Subcutaneous abdominal adipose tissue (tissue), 5 donors: ENCODE data around the gene UNK.
"Not testable (repeated sequence)": the region's sequence is repeated elsewhere in the genome, so short reads cannot be mapped to it uniquely, and the experiment has no call there.

Source experiments
- H3K27ac ChIP-seq: one replicate; pipeline ENCODE4 v1.7.0; 2013; ENCODE audit warnings: low read depth, mild to moderate bottlenecking, inconsistent platforms, low read length, moderate library complexity
- H3K27me3 ChIP-seq, 5 donors: one replicate each; pipeline ENCODE4 v1.7.0; 2013; ENCODE audit warnings: low read length in 5 of 5, inconsistent platforms in 1 of 5; ENCODE audit not compliant: control insufficient read depth in 5 of 5, insufficient read depth in 4 of 5
- H3K36me3 ChIP-seq, 5 donors: one replicate each; pipeline ENCODE4 v1.7.0; 2013; ENCODE audit warnings: low read length in 5 of 5; ENCODE audit not compliant: control insufficient read depth in 5 of 5, insufficient read depth in 5 of 5
- H3K4me1 ChIP-seq, 5 donors: one replicate each; pipeline ENCODE4 v1.7.0; 2013; ENCODE audit warnings: low read length in 5 of 5, mild to moderate bottlenecking in 3 of 5, moderate library complexity in 1 of 5; ENCODE audit not compliant: control insufficient read depth in 5 of 5, insufficient read depth in 5 of 5
- H3K4me3 ChIP-seq, 5 donors: one replicate each; pipeline ENCODE4 v1.7.0; 2013; ENCODE audit warnings: low read length in 5 of 5, low read depth in 1 of 5
- H3K9ac ChIP-seq, 5 donors: one replicate each; pipeline ENCODE4 v1.7.0; 2013; ENCODE audit warnings: low read length in 5 of 5, mild to moderate bottlenecking in 4 of 5, moderate library complexity in 3 of 5
- H3K9me3 ChIP-seq, 5 donors: one replicate each; pipeline ENCODE4 v1.7.0; 2013; ENCODE audit warnings: low read length in 5 of 5; ENCODE audit not compliant: control insufficient read depth in 5 of 5
- donor health status: healthy.
- donor health status: healthy.
- donor health status: healthy.
- donor health status: healthy.
- donor health status: healthy.

Gene UNK

DNA sequence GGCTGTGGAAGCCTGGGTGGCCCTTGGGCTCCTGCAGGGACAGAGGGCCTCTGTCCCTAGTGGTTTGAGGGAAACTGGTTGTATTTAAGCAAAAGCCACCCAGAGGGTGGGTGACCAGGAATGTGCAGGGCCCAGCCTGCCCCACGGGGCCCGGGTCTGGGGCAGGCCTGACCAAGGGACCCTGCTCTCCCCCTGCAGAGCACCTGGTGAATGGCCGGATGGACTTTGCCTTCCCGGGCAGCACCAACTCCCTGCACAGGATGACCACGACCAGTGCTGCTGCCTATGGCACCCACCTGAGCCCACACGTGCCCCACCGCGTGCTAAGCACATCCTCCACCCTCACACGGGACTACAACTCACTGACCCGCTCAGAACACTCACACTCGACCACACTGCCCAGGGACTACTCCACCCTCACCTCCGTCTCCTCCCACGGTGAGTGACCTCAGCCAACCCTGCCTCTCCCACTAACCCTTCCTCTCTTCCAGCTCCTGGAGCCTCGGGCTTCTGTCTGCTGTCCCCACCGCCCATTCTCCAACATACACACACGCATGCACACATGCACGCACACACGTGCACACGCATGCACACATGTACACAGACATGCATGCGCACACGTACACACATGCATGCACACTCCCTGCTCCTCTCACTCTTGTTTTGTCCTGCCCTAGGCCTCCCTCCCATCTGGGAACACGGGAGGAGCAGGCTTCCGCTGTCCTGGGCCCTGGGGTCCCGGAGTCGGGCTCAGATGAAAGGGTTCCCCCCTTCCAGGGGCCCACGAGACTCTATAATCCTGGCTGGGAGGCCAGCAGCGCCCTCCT, 30.0 kb upstream of the UNK start:
- H3K27ac ChIP-seq, result no peak overlapping the region
- no peaks in the 10 kb centered on the region for H3K9me3 ChIP-seq
- H3K4me1 ChIP-seq, result peaks cover 0 to 32% (median 25%) of the 10 kb centered on the region in 5 donors
- peak overlapping the region in 2 of 5 donors; percentile 47 to 55 for H3K9ac ChIP-seq
- no peaks in the 10 kb centered on the region for H3K27me3 ChIP-seq
- H3K36me3 ChIP-seq, result peaks cover 0 to 25% (median 8%) of the 10 kb centered on the region in 5 donors
- H3K4me3 ChIP-seq, result peak overlapping the region in 3 of 5 donors; percentile 47 to 62 (median 48)

GRCh38 chr17:75755205-75755901, 29.3 kb upstream of the UNK start:
- no peaks in the 10 kb centered on the region for H3K9me3 ChIP-seq
- H3K36me3 ChIP-seq, result peaks cover 0 to 25% (median 8%) of the 10 kb centered on the region in 5 donors
- no peaks in the 10 kb centered on the region for H3K27me3 ChIP-seq
- no peak overlapping the region for H3K27ac ChIP-seq
- H3K4me1 ChIP-seq, result peaks cover 0 to 26% (median 18%) of the 10 kb centered on the region in 5 donors
- no peak overlapping the region for H3K4me3 ChIP-seq
- H3K9ac ChIP-seq, result no peak overlapping the region

- Histone ChIP-seq H3K4me3 (no peak overlapping the region), H3K9ac (no peak overlapping the region), H3K27ac (no peak overlapping the region), H3K27me3 (no peaks in the 10 kb centered on the region), H3K36me3 (peaks cover 0 to 25% (median 8%) of the 10 kb centered on the region in 5 donors), H3K4me1 (peaks cover 0 to 26% (median 18%) of the 10 kb centered on the region in 5 donors), H3K9me3 (no peaks in the 10 kb centered on the region)
These were observed 28.6 kb upstream of the UNK start for GRCh38 chr17:75755990-75756389.

DNA sequence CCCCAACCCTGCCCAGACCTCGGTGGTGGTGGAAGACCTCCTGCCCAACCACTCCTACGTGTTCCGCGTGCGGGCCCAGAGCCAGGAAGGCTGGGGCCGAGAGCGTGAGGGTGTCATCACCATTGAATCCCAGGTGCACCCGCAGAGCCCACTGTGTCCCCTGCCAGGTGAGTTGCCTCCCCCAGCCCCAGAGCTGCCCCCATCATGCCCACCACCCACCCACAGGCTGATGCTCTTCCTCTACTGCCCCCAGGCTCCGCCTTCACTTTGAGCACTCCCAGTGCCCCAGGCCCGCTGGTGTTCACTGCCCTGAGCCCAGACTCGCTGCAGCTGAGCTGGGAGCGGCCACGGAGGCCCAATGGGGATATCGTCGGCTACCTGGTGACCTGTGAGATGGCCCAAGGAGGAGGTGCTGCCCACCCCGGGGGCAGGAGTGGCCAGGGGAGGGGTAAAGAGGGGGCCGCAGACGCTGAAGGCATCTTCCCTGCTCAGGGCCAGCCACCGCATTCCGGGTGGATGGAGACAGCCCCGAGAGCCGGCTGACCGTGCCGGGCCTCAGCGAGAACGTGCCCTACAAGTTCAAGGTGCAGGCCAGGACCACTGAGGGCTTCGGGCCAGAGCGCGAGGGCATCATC, 28.0 kb upstream of the UNK start:
- Histone ChIP-seq H3K4me1 (peaks cover 0 to 26% (median 18%) of the 10 kb centered on the region in 5 donors), H3K9me3 (no peaks in the 10 kb centered on the region), H3K4me3 (no peak overlapping the region), H3K9ac (peak overlapping the region in 1 of 5 donors; percentile 20), H3K27ac (no peak overlapping the region), H3K27me3 (no peaks in the 10 kb centered on the region), H3K36me3 (peaks cover 0 to 25% (median 8%) of the 10 kb centered on the region in 5 donors)

DNA sequence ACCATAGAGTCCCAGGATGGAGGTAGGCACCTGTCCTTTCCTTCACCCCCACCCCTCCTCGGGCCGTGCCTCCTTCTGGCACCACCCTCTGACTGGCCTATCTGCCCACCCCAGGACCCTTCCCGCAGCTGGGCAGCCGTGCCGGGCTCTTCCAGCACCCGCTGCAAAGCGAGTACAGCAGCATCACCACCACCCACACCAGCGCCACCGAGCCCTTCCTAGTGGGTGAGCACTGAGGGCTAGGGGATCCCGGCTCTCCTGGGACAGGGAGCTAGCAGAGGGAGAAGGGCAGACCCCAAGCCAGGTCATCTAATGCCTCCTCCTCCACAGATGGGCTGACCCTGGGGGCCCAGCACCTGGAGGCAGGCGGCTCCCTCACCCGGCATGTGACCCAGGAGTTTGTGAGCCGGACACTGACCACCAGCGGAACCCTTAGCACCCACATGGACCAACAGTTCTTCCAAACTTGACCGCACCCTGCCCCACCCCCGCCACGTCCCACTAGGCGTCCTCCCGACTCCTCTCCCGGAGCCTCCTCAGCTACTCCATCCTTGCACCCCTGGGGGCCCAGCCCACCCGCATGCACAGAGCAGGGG, 27.4 kb upstream of the UNK start:
- Histone ChIP-seq H3K27ac (no peak overlapping the region), H3K4me3 (no peak overlapping the region), H3K9me3 (no peaks in the 10 kb centered on the region), H3K9ac (no peak overlapping the region), H3K36me3 (peaks cover 0 to 25% (median 8%) of the 10 kb centered on the region in 5 donors), H3K4me1 (peaks cover 0 to 26% (median 18%) of the 10 kb centered on the region in 5 donors), H3K27me3 (no peaks in the 10 kb centered on the region)

- no peak overlapping the region for H3K27ac ChIP-seq
- H3K4me3 ChIP-seq, result no peak overlapping the region
- no peaks in the 10 kb centered on the region for H3K9me3 ChIP-seq
- no peaks in the 10 kb centered on the region for H3K27me3 ChIP-seq
- H3K9ac ChIP-seq, result no peak overlapping the region
- H3K36me3 ChIP-seq, result peaks cover 0 to 31% (median 15%) of the 10 kb centered on the region in 5 donors
- peaks cover 0 to 23% (median 14%) of the 10 kb centered on the region in 5 donors for H3K4me1 ChIP-seq
These were observed 26.3 kb upstream of the UNK start for GRCh38 chr17:75758131-75758905.

GRCh38 chr17:75759457-75759856, 25.1 kb upstream of the UNK start:
- Histone ChIP-seq H3K9me3 (no peaks in the 10 kb centered on the region), H3K4me3 (no peak overlapping the region), H3K36me3 (peaks cover 0 to 31% (median 15%) of the 10 kb centered on the region in 5 donors), H3K27ac (no peak overlapping the region), H3K9ac (no peak overlapping the region), H3K4me1 (peaks cover 0 to 20% (median 13%) of the 10 kb centered on the region in 5 donors), H3K27me3 (no peaks in the 10 kb centered on the region)

DNA sequence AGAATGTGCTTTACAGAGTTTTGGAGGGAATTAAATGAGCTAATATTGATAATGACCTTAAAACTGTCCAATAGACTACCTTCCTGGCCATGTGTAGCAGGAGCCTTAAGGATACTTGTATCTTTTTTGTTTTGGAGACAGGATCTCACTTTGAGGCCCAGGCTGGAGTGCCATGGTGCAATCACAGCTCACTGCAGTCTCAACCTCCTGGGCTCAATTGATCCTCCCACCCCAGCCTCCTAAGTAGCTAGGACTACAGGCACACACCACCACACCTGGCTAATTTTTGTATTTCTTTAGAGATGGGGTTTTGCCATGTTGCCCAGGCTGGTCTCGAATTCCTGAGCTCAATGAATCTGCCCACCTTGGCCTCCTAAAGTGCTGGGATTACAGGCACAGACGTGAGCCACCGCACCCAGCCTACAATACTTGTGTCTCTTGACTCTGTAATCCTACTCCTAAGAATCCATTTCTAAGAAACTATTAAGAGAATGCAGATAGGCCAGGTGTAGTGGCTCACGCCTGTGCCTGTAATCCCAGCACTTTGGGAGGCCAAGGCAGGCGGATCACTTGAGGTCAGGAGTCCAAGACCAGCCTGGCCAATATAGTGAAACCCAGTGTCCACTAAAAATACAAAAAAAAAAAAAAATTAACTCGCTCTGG, 24.5 kb upstream of the UNK start:
- not testable (repeated sequence) for H3K27ac ChIP-seq, H3K27me3 ChIP-seq, H3K9me3 ChIP-seq, H3K9ac ChIP-seq, H3K4me3 ChIP-seq
- peaks cover 0 to 21% (median 14%) of the 10 kb centered on the region in 5 donors for H3K4me1 ChIP-seq
- H3K36me3 ChIP-seq, result peaks cover 0 to 31% (median 15%) of the 10 kb centered on the region in 5 donors
